ENCODE measurements around the gene FCMR. TPM values are rescaled to one million over a fixed set of nuclear protein-coding genes. Genes with fewer than 3 reads are reported as not detected.
"Not testable (repeated sequence)": the region's sequence is repeated elsewhere in the genome, so short reads cannot be mapped to it uniquely, and the experiment has no call there.

Gene FCMR
- total RNA-seq, 1 experiment from 2014 or later, result 0.08 TPM

GRCh38 chr1:206923961-206924557 lies 2.3 kb upstream of the FCMR start:
- not testable (repeated sequence) for DNase-seq (ENCODE audit: low spot score)

GRCh38 chr1:206923009-206923960 lies 1.5 kb upstream of the FCMR start:
- no peak for DNase-seq (ENCODE audit: low spot score)

- no peak for DNase-seq (ENCODE audit: low spot score)
Observed at GRCh38 chr1:206922524-206922923, 783 bp upstream of the FCMR start.

- DNase-seq (ENCODE audit: low spot score), result no peak
Observed at GRCh38 chr1:206918076-206918475, 3.7 kb downstream of the FCMR start.

- DNase-seq (ENCODE audit: low spot score), result no peak
Observed at GRCh38 chr1:206916000-206916709, 5.6 kb downstream of the FCMR start.

GRCh38 chr1:206915030-206915735 lies 6.6 kb downstream of the FCMR start:
- no peak for DNase-seq (ENCODE audit: low spot score)

- DNase-seq (ENCODE audit: low spot score), result no peak
Observed at GRCh38 chr1:206913766-206914537, 7.8 kb downstream of the FCMR start.

GRCh38 chr1:206912445-206913095 lies 9.2 kb downstream of the FCMR start:
- DNase-seq (ENCODE audit: low spot score), result peak; percentile 94

GRCh38 chr1:206911064-206911663 lies 10.6 kb downstream of the FCMR start:
- DNase-seq (ENCODE audit: low spot score), result peak; percentile 75

- no peak for DNase-seq (ENCODE audit: low spot score)
Observed at GRCh38 chr1:206909883-206910318, 11.8 kb downstream of the FCMR start.

GRCh38 chr1:206909161-206909882 lies 12.4 kb downstream of the FCMR start:
- DNase-seq (ENCODE audit: low spot score), result peak; percentile 89

GRCh38 chr1:206908038-206908437 lies 13.7 kb downstream of the FCMR start:
- no peak for DNase-seq (ENCODE audit: low spot score)

- DNase-seq (ENCODE audit: low spot score), result peak; percentile 47
Observed at GRCh38 chr1:206907304-206907991, 14.3 kb downstream of the FCMR start.

- DNase-seq (ENCODE audit: low spot score), result no peak
Observed at GRCh38 chr1:206905295-206906164, 16.2 kb downstream of the FCMR start.

GRCh38 chr1:206904423-206905142 lies 17.2 kb downstream of the FCMR start:
- DNase-seq (ENCODE audit: low spot score), result no peak

- DNase-seq (ENCODE audit: low spot score), result no peak
Observed at GRCh38 chr1:206903687-206904086, 18.1 kb downstream of the FCMR start.

GRCh38 chr1:206902702-206903101 lies 19.0 kb downstream of the FCMR start:
- DNase-seq (ENCODE audit: low spot score), result no peak

Measured in HT-29 (cell line).